Liver (tissue), 9 donors: ENCODE measurements around the gene C2orf92. TPM values are rescaled to one million over a fixed set of nuclear protein-coding genes. Genes with fewer than 3 reads are reported as not detected.

Experiments
- DNase-seq: peaks from one replicate; pipeline ENCODE4 v3.0.0-alpha.2; 2017; ENCODE audit warnings: low spot score
- H3K27ac ChIP-seq, 2 donors: one replicate each; pipeline ENCODE4 v1.7.0; 2013; ENCODE audit warnings: inconsistent platforms in 2 of 2, low read length in 2 of 2, control low read depth in 1 of 2, low read depth in 1 of 2, mild to moderate bottlenecking in 1 of 2
- H3K27me3 ChIP-seq, 4 donors: one replicate each; pipeline versions ENCODE4 v1.6.1 to v1.7.0; 2013; ENCODE audit warnings: low read length in 3 of 4, inconsistent platforms in 1 of 4, mild to moderate bottlenecking in 1 of 4, moderate library complexity in 1 of 4; ENCODE audit not compliant: control insufficient read depth in 4 of 4, insufficient read depth in 4 of 4
- H3K36me3 ChIP-seq, 4 donors: one replicate each; pipeline versions ENCODE4 v1.6.1 to v1.7.0; 2013; ENCODE audit warnings: low read length in 3 of 4, mild to moderate bottlenecking in 3 of 4, low read depth in 1 of 4, moderate library complexity in 1 of 4; ENCODE audit not compliant: control insufficient read depth in 4 of 4, insufficient read depth in 3 of 4
- H3K4me1 ChIP-seq, 4 donors: one replicate each; pipeline versions ENCODE4 v1.6.1 to v1.7.0; 2013; ENCODE audit warnings: low read length in 3 of 4, mild to moderate bottlenecking in 3 of 4, moderate library complexity in 1 of 4; ENCODE audit not compliant: control insufficient read depth in 4 of 4, insufficient read depth in 4 of 4
- H3K4me3 ChIP-seq, 3 donors: one replicate each; pipeline versions ENCODE4 v1.6.1 to v1.7.0; 2013; ENCODE audit warnings: low read length in 3 of 3, control low read depth in 1 of 3, low read depth in 1 of 3, mild to moderate bottlenecking in 1 of 3
- H3K9ac ChIP-seq, 2 donors: one replicate each; pipeline ENCODE4 v1.7.0; 2013; ENCODE audit warnings: low read length in 2 of 2, mild to moderate bottlenecking in 2 of 2, moderate library complexity in 2 of 2, control low read depth in 1 of 2, low read depth in 1 of 2
- H3K9me3 ChIP-seq, 4 donors: one replicate each; pipeline versions ENCODE4 v1.6.1 to v1.7.0; 2013; ENCODE audit warnings: low read length in 3 of 4; ENCODE audit not compliant: control insufficient read depth in 4 of 4
- ATF3 ChIP-seq: IDR thresholded peaks from 2 replicates; pipeline ENCODE4 v1.6.1; 2016; ENCODE audit warnings: antibody characterized with exemption
- CTCF ChIP-seq: fragments of 150-350 bp; IDR thresholded peaks from 2 replicates; pipeline ENCODE4 v1.5.1; 2017; ENCODE audit warnings: improper control_type of control experiment, low read depth, low read length; ENCODE audit not compliant: missing input control
- EGR1 ChIP-seq, 2 donors: IDR thresholded peaks; 2 replicates each; pipeline ENCODE4 v1.6.1; 2016 to 2018; ENCODE audit warnings: antibody characterized with exemption in 2 of 2, low read depth in 2 of 2
- FOXA1 ChIP-seq: IDR thresholded peaks from 2 replicates; pipeline ENCODE4 v1.6.1; 2016; ENCODE audit warnings: antibody characterized with exemption
- FOXA2 ChIP-seq: IDR thresholded peaks from 2 replicates; pipeline ENCODE4 v1.6.1; 2016; ENCODE audit warnings: antibody characterized with exemption
- GABPA ChIP-seq, 2 donors: IDR thresholded peaks in 1 of 2; conservative IDR thresholded peaks in 1 of 2; 2 replicates each; pipeline ENCODE4 v1.6.1; 2016; ENCODE audit warnings: antibody characterized with exemption in 2 of 2, mild to moderate bottlenecking in 1 of 2, moderate library complexity in 1 of 2
- HNF4A ChIP-seq, 2 donors: conservative IDR thresholded peaks; 2 replicates each; pipeline ENCODE4 v1.6.1; 2016; ENCODE audit warnings: antibody characterized with exemption in 2 of 2, mild to moderate bottlenecking in 2 of 2
- HNF4G ChIP-seq: IDR thresholded peaks from 2 replicates; pipeline ENCODE4 v1.6.1; 2016; ENCODE audit warnings: antibody characterized with exemption
- JUND ChIP-seq, 2 donors: IDR thresholded peaks; 2 replicates each; pipeline ENCODE4 v1.6.1; 2016; ENCODE audit warnings: antibody characterized with exemption in 2 of 2
- MAX ChIP-seq: IDR thresholded peaks from 2 replicates; pipeline ENCODE4 v1.6.1; 2016; ENCODE audit warnings: antibody characterized with exemption
- RAD21 ChIP-seq, 2 donors: IDR thresholded peaks; 2 replicates each; pipeline ENCODE4 v1.6.1; 2016; ENCODE audit warnings: antibody characterized with exemption in 2 of 2, mild to moderate bottlenecking in 2 of 2
- REST ChIP-seq: IDR thresholded peaks from 2 replicates; pipeline ENCODE4 v1.6.1; 2016; ENCODE audit warnings: antibody characterized with exemption, mild to moderate bottlenecking
- RXRA ChIP-seq, 2 donors: IDR thresholded peaks; 2 replicates each; pipeline ENCODE4 v1.6.1; 2017 to 2018; ENCODE audit warnings: antibody characterized with exemption in 2 of 2, mild to moderate bottlenecking in 1 of 2
- TAF1 ChIP-seq: conservative IDR thresholded peaks from 2 replicates; pipeline ENCODE4 v1.6.1; 2016; ENCODE audit warnings: antibody characterized with exemption, mild to moderate bottlenecking
- YY1 ChIP-seq: IDR thresholded peaks from 2 replicates; pipeline ENCODE4 v1.6.1; 2016; ENCODE audit warnings: antibody characterized with exemption, mild to moderate bottlenecking
- WGBS: extraction: QIAGEN DNeasy Blood & Tissue Kit; methylation state at CpG from one replicate; pipeline ENCODE4 v1.1.7; 2013; 5-methylcytosine and 5-hydroxymethylcytosine counted together
- polyA plus RNA-seq, 2 donors: library from polyadenylated mRNA; stranded (reverse) in 1 of 2; unstranded in 1 of 2; fragments of 200-250 nt in 1 of 2; fragments of >200 nt in 1 of 2; fragmentation: Nextera tagmentation in 1 of 2; extraction: Ambion mirVana in 1 of 2; gene quantifications; one replicate each; pipeline versions ENCODE4 v1.2.1 to v1.2.3, GENCODE V29; 2013 to 2015
- total RNA-seq, 2 donors: library from RNA; depleted of rRNA; stranded (reverse); fragments of >200 nt; gene quantifications; one replicate each; pipeline ENCODE4 v1.2.3, GENCODE V29; 2014
- donor health status: healthy.
- donor health status: healthy.
- donor health status: healthy.
- donor health status: healthy.
- donor health status: healthy.

Gene C2orf92
- total and polyA plus RNA-seq, 4 donors, result 0.96 to 8.0 (median 2.7) TPM

GRCh38 chr2:97664636-97664970 lies 4.9 kb upstream of the C2orf92 start:
- no peak for DNase-seq
- Histone ChIP-seq H3K36me3 (peaks cover 0 to 8% (median 1%) of the 10 kb centered on the region in 4 donors), H3K27me3 (no peaks in the 10 kb centered on the region), H3K4me3 (peak overlapping the region; percentile 59 to 99 (median 67)), H3K9me3 (no peaks in the 10 kb centered on the region), H3K9ac (peak overlapping the region; percentile 97 to 99), H3K4me1 (peaks cover 10 to 15% (median 13%) of the 10 kb centered on the region in 4 donors), H3K27ac (peak overlapping the region; percentile 96)
- 11% methylated on average over 21 of the region's 21 CpGs for WGBS
- no peak for TF ChIP-seq YY1
- TF ChIP-seq FOXA1, result no peak
- no peak for TF ChIP-seq REST
- no peak for TF ChIP-seq RXRA (IDR thresholded peaks at IDR 0.05)
- no peak for TF ChIP-seq MAX

- no peaks in the 10 kb centered on the region for H3K4me1 ChIP-seq
- no peaks in the 10 kb centered on the region for H3K27me3 ChIP-seq
- no peak for TF ChIP-seq REST
- no peak for TF ChIP-seq JUND (IDR thresholded peaks at IDR 0.05)
- TF ChIP-seq RAD21 (IDR thresholded peaks at IDR 0.05), result no peak
- TF ChIP-seq ATF3, result no peak
- no peak for TF ChIP-seq HNF4G
- TF ChIP-seq FOXA2, result no peak
- TF ChIP-seq RXRA (IDR thresholded peaks at IDR 0.05), result no peak
- no peak for TF ChIP-seq HNF4A (conservative IDR thresholded peaks at IDR 0.05)
- TF ChIP-seq YY1, result no peak
- no peak for TF ChIP-seq TAF1
- TF ChIP-seq EGR1 (IDR thresholded peaks at IDR 0.05; ENCODE audit: low read depth in 2 of 2), result no peak
- no peak for TF ChIP-seq GABPA (IDR thresholded peaks at IDR 0.05 in 1 of 2, conservative IDR thresholded peaks at IDR 0.05 in 1 of 2)
- no peak for TF ChIP-seq FOXA1
- no peak for TF ChIP-seq CTCF
- 100% methylated on average over 1 of the region's 1 CpG for WGBS
- H3K27ac ChIP-seq, result no peak overlapping the region
- H3K9ac ChIP-seq, result no peak overlapping the region
- no peaks in the 10 kb centered on the region for H3K9me3 ChIP-seq
- DNase-seq, result no peak
- no peaks in the 10 kb centered on the region for H3K36me3 ChIP-seq
- no peak overlapping the region for H3K4me3 ChIP-seq
Observed at GRCh38 chr2:97670471-97670870, 958 bp downstream of the C2orf92 start.
